Right lobe of liver (tissue), 4 donors: Measurements from ENCODE around the gene FANCD2.

Experiments used
- POLR2A ChIP-seq: fragments of 450-650 bp; IDR thresholded peaks from one replicate; pipeline ENCODE4 v1.6.1; 2017; ENCODE audit warnings: antibody characterized with exemption, mild to moderate bottlenecking
- TF ChIP-seq, protein P1 (sequence below), 4 donors: fragments of 200-600 bp in 3 of 4; fragments of 450-650 bp in 1 of 4; IDR thresholded peaks; one replicate each; pipeline versions ENCODE4 v1.5.1 to v1.8.0; 2016 to 2022; ENCODE audit warnings: antibody characterized with exemption in 4 of 4, mild to moderate bottlenecking in 2 of 4
- donor health status: DM: no; HTN: no; CAD: no.
- donor health status: DM: no; HTN: no; CAD: no.
- donor health status: DM: no; HTN: yes; CAD: no.

- TF ChIP-seq, protein P1, sequence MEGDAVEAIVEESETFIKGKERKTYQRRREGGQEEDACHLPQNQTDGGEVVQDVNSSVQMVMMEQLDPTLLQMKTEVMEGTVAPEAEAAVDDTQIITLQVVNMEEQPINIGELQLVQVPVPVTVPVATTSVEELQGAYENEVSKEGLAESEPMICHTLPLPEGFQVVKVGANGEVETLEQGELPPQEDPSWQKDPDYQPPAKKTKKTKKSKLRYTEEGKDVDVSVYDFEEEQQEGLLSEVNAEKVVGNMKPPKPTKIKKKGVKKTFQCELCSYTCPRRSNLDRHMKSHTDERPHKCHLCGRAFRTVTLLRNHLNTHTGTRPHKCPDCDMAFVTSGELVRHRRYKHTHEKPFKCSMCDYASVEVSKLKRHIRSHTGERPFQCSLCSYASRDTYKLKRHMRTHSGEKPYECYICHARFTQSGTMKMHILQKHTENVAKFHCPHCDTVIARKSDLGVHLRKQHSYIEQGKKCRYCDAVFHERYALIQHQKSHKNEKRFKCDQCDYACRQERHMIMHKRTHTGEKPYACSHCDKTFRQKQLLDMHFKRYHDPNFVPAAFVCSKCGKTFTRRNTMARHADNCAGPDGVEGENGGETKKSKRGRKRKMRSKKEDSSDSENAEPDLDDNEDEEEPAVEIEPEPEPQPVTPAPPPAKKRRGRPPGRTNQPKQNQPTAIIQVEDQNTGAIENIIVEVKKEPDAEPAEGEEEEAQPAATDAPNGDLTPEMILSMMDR (IDR thresholded peaks at IDR 0.05) = no peak
- TF ChIP-seq POLR2A = no peak
These were observed 32.0 kb upstream of the FANCD2 start for GRCh38 chr3:9994086-9994844.
